ENCODE data around the gene TFR2.

Gene TFR2

DNA sequence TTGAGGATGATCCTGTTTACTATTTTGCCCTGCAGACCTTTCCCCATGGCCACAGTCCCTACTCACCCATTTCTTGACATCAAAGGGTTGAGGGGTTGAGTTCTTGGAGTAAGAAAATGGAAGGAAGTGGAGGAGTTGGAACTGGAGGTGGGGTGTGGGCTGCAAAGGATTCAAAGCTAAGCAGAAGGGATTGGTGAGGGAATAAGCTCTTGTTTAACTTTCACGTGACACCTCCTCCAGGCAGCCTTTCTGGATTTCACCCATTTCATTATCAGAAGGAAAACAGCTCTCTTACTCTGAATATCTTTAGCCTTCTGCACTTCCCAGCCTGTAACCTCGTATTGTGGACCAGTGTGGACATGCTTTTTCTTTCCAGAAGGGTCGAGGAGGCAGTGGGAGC lies 15.3 kb downstream of the TFR2 start:
- no peak for TF ChIP-seq POLR2A (IDR thresholded peaks at IDR 0.05; ENCODE audit: low read length)
- TF ChIP-seq GATA1 (IDR thresholded peaks at IDR 0.05; ENCODE audit: low read depth, low read length) = no peak

GRCh38 chr7:100623951-100624824 lies 17.2 kb downstream of the TFR2 start:
- peak; percentile 72 to 73 for DNase-seq
- TF ChIP-seq POLR2A (IDR thresholded peaks at IDR 0.05; ENCODE audit: low read length) (no peak), GATA1 (IDR thresholded peaks at IDR 0.05; ENCODE audit: low read depth, low read length) (no peak)

More for the DNA sequence above, 15.3 kb downstream of the TFR2 start:
- peak in 1 of 2 experiments; percentile 53 for DNase-seq

GRCh38 chr7:100621554-100621953 lies 19.8 kb downstream of the TFR2 start:
- TF ChIP-seq POLR2A (IDR thresholded peaks at IDR 0.05; ENCODE audit: low read length) (no peak), GATA1 (IDR thresholded peaks at IDR 0.05; ENCODE audit: low read depth, low read length) (no peak)
- no peak for DNase-seq

DNA sequence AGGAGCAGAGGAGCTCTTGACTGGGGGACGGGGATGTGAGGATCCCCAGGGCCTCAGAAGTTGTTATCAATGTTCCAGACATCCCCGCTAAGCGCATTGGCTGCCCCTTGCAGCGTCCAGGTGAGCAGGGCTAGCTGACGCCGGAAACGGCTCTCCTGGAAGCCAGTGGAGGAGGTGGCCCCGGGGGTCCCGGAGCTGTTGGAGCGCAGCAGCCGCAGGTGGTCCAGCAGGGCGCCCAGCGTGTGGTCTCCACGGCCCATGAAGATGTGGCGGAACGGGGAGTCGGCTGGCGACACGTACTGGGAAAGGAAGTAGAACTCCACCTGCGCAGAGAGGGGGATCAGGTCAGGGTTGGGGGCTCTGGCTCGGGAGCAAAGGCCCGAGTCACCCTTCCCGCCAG lies 20.5 kb downstream of the TFR2 start:
- peak; percentile 2 for TF ChIP-seq POLR2A (IDR thresholded peaks at IDR 0.05; ENCODE audit: low read length)
- no peak for TF ChIP-seq GATA1 (IDR thresholded peaks at IDR 0.05; ENCODE audit: low read depth, low read length)
- DNase-seq = no peak

GRCh38 chr7:100620239-100620638 lies 21.1 kb downstream of the TFR2 start:
- DNase-seq = no peak
- TF ChIP-seq POLR2A (IDR thresholded peaks at IDR 0.05; ENCODE audit: low read length) (no peak), GATA1 (IDR thresholded peaks at IDR 0.05; ENCODE audit: low read depth, low read length) (no peak)

DNA sequence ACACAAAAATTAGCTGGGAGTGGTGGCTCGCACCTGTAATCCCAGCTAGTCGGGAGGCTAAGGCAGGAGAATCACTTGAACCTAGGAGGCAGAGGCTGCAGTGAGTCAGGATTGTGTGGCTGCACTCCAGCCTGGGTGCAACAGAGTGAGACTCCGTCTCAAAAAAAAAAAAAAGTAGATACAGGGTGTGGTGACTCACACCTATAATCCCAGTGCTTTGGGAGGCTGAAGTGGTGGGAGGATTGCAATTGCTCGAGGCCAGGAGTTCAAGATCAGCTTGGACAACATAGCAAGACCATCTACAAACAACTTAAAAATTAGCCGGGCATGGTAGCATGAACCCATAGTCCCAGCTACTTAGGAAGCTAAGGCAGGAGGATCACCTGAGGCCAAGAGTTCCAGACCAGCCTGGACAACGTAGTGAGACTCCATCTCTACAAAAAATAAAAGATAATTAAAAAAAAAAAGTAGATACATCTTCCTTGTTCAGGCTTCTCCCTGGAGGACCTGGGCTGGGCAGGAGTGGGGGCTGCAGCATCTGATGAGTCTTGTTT lies 27.0 kb downstream of the TFR2 start:
- DNase-seq = no peak

GRCh38 chr7:100613412-100614175 lies 27.8 kb downstream of the TFR2 start:
- no peak for DNase-seq
- TF ChIP-seq POLR2A (IDR thresholded peaks at IDR 0.05; ENCODE audit: low read length) = no peak
- no peak for TF ChIP-seq GATA1 (IDR thresholded peaks at IDR 0.05; ENCODE audit: low read depth, low read length)

More for the DNA sequence above, 27.0 kb downstream of the TFR2 start:
- TF ChIP-seq POLR2A (IDR thresholded peaks at IDR 0.05; ENCODE audit: low read length) (no peak), GATA1 (IDR thresholded peaks at IDR 0.05; ENCODE audit: low read depth, low read length) (no peak)

- peak; percentile 61 to 64 for DNase-seq
- no peak for TF ChIP-seq POLR2A (IDR thresholded peaks at IDR 0.05; ENCODE audit: low read length)
- TF ChIP-seq GATA1 (IDR thresholded peaks at IDR 0.05; ENCODE audit: low read depth, low read length) = no peak
Observed at GRCh38 chr7:100612730-100613390, 28.5 kb downstream of the TFR2 start.

DNA sequence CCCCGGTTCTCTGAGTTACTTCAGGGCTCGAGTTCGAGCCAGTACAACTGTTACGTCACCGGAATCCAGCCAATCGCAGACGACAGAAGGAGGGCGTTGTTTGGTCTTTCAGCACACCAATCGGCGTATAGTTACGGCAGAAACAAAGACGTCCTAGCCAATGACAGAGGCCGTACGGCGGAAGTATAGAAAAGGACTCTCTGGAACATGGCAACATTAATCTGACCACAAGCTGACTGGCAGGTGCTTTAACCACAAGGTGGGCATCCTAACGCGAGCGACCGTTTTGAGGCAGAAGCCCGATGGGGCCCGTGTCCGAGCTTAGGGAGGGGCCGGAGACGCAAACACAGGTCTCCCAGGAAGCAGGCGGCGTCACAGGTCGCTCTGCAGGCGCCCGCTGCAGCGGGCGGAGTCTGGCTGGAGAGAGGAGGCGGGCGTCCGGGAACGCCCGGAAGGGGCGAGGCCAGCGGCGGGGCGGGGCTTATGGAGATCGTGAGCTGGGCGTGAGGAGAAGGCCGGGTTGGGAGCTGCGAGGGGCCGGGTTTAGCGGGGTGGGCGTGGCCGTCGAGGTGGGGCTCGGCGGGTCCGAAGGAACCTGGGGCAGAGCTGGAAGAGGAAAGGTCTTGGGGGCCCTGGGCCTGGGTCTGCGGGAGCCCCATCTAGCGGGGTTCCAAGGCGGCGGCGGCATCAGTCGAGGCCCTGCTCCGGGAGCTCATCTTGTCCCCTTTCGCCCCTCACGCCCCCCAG lies 29.2 kb downstream of the TFR2 start, which contains the start of gene MOSPD3:
TSS of gene MOSPD3 (plus strand) at position 558 of the 747 bp plus-strand sequence. CDS start 252 bp downstream, outside the sequence.
- peak; percentile 93 for TF ChIP-seq POLR2A (IDR thresholded peaks at IDR 0.05; ENCODE audit: low read length)
- TF ChIP-seq GATA1 (IDR thresholded peaks at IDR 0.05; ENCODE audit: low read depth, low read length) = no peak
- DNase-seq = peak; percentile 99

DNA sequence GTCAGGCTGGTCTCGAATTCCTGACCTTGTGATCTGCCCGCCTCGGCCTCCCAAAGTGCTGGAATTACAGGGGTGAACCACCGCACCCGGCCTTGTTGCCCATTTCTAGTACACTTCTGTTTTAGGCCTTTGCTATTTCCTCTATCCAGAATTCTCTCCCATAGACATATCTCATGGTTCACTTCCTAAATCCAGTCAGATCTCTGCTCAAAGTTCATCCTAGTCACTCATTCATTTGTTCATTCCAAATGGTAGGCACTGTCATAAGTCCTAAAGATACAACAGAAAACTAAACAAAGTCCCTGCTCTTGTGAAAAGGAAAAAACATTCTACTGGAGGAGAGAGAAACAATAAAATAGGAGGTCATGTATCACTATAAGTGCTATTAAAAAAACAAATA lies 31.4 kb downstream of the TFR2 start:
- TF ChIP-seq POLR2A (IDR thresholded peaks at IDR 0.05; ENCODE audit: low read length) (no peak), GATA1 (IDR thresholded peaks at IDR 0.05; ENCODE audit: low read depth, low read length) (no peak)
- no peak for DNase-seq

DNA sequence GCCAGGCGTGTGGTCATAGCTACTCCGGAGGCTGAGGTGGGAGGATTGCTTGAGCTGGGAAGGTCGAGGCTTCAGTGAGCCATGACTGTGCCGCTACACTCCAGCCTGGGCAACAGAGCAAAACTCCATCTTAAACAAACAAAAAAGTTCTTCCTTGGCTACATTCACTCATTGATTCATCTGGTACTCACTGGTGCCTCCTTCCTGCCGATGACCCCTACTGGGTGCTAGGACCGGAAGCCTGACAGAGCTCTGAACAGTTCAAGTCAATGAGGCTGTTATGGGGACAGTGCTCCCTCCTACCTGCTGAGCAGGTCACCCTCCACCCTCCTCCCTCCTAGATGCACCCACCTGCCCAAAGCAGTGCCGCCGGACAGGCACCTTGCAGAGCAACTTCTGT lies 34.2 kb downstream of the TFR2 start:
- no peak for TF ChIP-seq GATA1 (IDR thresholded peaks at IDR 0.05; ENCODE audit: low read depth, low read length)
- no peak for TF ChIP-seq POLR2A (IDR thresholded peaks at IDR 0.05; ENCODE audit: low read length)
- no peak for DNase-seq

- TF ChIP-seq POLR2A (IDR thresholded peaks at IDR 0.05; ENCODE audit: low read length) (no peak), GATA1 (IDR thresholded peaks at IDR 0.05; ENCODE audit: low read depth, low read length) (no peak)
- no peak for DNase-seq
Observed at GRCh38 chr7:100606313-100606712, 35.0 kb downstream of the TFR2 start.

Measured in erythroblast (primary cell).